Activated CD4-positive, CD25-positive, alpha-beta regulatory T cell (primary cell): ENCODE results near the gene SPC25.

Source experiments
- DNase-seq, 4 experiments: peaks; one replicate each; lab custom pipeline; 2025; lab: John Stamatoyannopoulos, UW

Gene SPC25

DNA sequence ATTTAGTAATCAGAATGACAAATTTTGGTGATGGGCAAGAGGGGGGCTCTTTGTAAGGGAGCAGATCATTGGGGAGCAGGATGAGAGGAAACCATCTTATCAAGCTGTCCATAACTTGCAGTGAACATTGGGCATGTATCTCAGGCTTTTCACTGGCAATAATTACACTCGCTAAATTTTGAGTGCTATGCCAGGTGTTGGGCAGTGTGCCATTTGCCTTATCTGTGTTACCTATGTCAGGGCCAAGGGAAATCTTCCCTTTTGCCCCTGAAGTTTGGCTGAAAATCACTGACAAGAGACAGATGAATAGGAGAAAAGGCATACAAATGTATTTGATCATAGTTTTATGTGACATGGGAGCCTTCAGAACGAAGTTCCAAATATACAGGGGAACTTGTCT is 48.8 kb downstream of the SPC25 start:
- DNase-seq: no peak

GRCh38 chr2:168835969-168836368 is 54.3 kb downstream of the SPC25 start:
- no peak for DNase-seq

DNA sequence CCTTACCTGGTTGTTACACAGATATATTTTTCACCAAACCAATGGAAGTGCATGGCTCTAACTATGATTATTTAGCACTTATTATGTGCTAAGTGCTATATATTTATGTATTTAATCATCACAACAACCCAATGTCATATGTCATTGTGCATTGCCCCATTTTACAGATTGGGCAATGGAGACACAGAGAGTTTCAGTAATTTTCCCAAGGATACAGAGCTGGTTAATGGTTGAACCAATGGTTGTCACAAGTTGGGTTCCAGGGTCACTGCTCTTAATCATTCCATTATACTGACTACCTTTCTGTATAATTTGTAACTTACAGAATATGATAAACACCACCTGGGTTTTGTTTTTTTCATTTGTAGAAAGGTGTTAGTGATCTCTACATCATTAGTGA is 58.6 kb downstream of the SPC25 start:
- no peak for DNase-seq

- no peak for DNase-seq
These were observed 59.3 kb downstream of the SPC25 start for GRCh38 chr2:168830958-168831357.

GRCh38 chr2:168825126-168825525 is 65.1 kb downstream of the SPC25 start:
- DNase-seq: no peak

- DNase-seq: no peak
These were observed 68.2 kb downstream of the SPC25 start for GRCh38 chr2:168821992-168822391.

- no peak for DNase-seq
These were observed 68.7 kb downstream of the SPC25 start for GRCh38 chr2:168821577-168821976.
